ENCODE results near the gene LRFN3. TPM values are rescaled to one million over a fixed set of nuclear protein-coding genes. Genes with fewer than 3 reads are reported as not detected.

Gene LRFN3
- total and polyA plus RNA-seq, 10 of the 15 experiments (the other 5 are each of a cell fraction or from before 2014, with no cell fraction given), result 0.02 to 7.3 (median 2.0) TPM; not detected in 1

GRCh38 chr19:35903550-35904179 lies 32.5 kb upstream of the LRFN3 start (continued):
- TF ChIP-seq BCLAF1 (IDR thresholded peaks at IDR 0.05), result no peak
- TF ChIP-seq GABPA (IDR thresholded peaks at IDR 0.05; ENCODE audit: low read depth), result peak; percentile 75
- TF ChIP-seq TCF12 (IDR thresholded peaks at IDR 0.05; ENCODE audit: low read depth, low read length), result peak; percentile 69; the same call in 1 of the 2 replicates
- peak; percentile 91 for TF ChIP-seq RELA (IDR thresholded peaks at IDR 0.05; ENCODE audit: borderline replicate concordance, partially characterized antibody)
- TF ChIP-seq CUX1 (IDR thresholded peaks at IDR 0.05; ENCODE audit: insufficient replicate concordance, low read depth, low read length), result no peak
- TF ChIP-seq IKZF1 (conservative IDR thresholded peaks at IDR 0.05), result peak; percentile 97
- no peak for TF ChIP-seq FOS (IDR thresholded peaks at IDR 0.05; ENCODE audit: borderline replicate concordance, extremely low read depth, insufficient read length)
- TF ChIP-seq ZBED1 (IDR thresholded peaks at IDR 0.05; ENCODE audit: borderline replicate concordance), result 0 out of 2 replicates have a peak, but pooled peaks have one; percentile 37
- TF ChIP-seq ZNF384 (IDR thresholded peaks at IDR 0.05; ENCODE audit: borderline replicate concordance, low read depth, low read length), result no peak
- TF ChIP-seq SMARCA5 (IDR thresholded peaks at IDR 0.05), result no peak; the same call in 1 of the 2 replicates
- TF ChIP-seq ESRRA (IDR thresholded peaks at IDR 0.05; ENCODE audit: low read length), result no peak
- TF ChIP-seq MTA2 (IDR thresholded peaks at IDR 0.05; ENCODE audit: low read depth), result peak; percentile 83; the same call in 1 of the 2 replicates
- TF ChIP-seq TBL1XR1 (IDR thresholded peaks at IDR 0.05; ENCODE audit: low read depth, low read length), result peak; percentile 100
- TF ChIP-seq EP300 (IDR thresholded peaks at IDR 0.05; ENCODE audit: borderline replicate concordance in 1 of 2, control insufficient read depth in 1 of 2, low read depth in 2 of 2, low read length in 2 of 2), result peak; percentile 31 to 73; a peak in 2 of 4 replicates
- TF ChIP-seq HSF1 (IDR thresholded peaks at IDR 0.05; ENCODE audit: low read depth, low read length), result no peak
- peak; percentile 74 for TF ChIP-seq NR2F1 (conservative IDR thresholded peaks at IDR 0.05)
- peak; percentile 86 for TF ChIP-seq DPF2 (IDR thresholded peaks at IDR 0.05)
- no peak for TF ChIP-seq SMAD5 (IDR thresholded peaks at IDR 0.05; ENCODE audit: low read depth)
- TF ChIP-seq IKZF2 (IDR thresholded peaks at IDR 0.05), result peak; percentile 94 to 95
- TF ChIP-seq MEF2A (IDR thresholded peaks at IDR 0.05; ENCODE audit: insufficient read depth, low read depth, low read length), result peak; percentile 77; the same call in 1 of the 2 replicates
- no peak for TF ChIP-seq CHD1 (IDR thresholded peaks at IDR 0.05; ENCODE audit: low read depth, low read length)
- peak; percentile 25; the same call in 1 of the 2 replicates for TF ChIP-seq HDGF (IDR thresholded peaks at IDR 0.05)

Measured in GM12878 (cell line).